Activated CD8-positive, alpha-beta T cell treated with anti-CD3 and anti-CD28 coated beads for 36 hours (primary cell): ENCODE results near the gene NDOR1. TPM values are rescaled to one million over a fixed set of nuclear protein-coding genes. Genes with fewer than 3 reads are reported as not detected.

Experiments used
- ATAC-seq: fragments of 200-7000 bp; cut with Tn5 transposase; one replicate; pipeline ENCODE4 v1.10.0; 2021; ENCODE audit warnings: mild to moderate bottlenecking, moderate library complexity
- CTCF ChIA-PET: fragments of 350-600 bp; sonication (Branson Sonifier 250); formaldehyde crosslinking; loops from one replicate; lab custom pipeline; 2021; ENCODE audit warnings: antibody characterized with exemption; lab: Charles Lee
- POLR2A ChIA-PET: fragments of 350-600 bp; sonication (Branson Sonifier 250); formaldehyde crosslinking; loops from one replicate; lab custom pipeline; 2021; ENCODE audit warnings: antibody characterized with exemption; lab: Charles Lee
- DNase-seq: peaks from one replicate; pipeline ENCODE4 v3.0.0-alpha.2; 2020
- H3K27ac Mint-ChIP-seq: one replicate; pipeline ENCODE4 v1.8.0; 2021; ENCODE audit warnings: mild to moderate bottlenecking, mixed read lengths
- H3K27me3 Mint-ChIP-seq: one replicate; pipeline ENCODE4 v1.8.0; 2021; ENCODE audit warnings: mixed read lengths
- H3K36me3 Mint-ChIP-seq: one replicate; pipeline ENCODE4 v1.8.0; 2021; ENCODE audit warnings: low read depth, mixed read lengths
- H3K4me1 Mint-ChIP-seq: one replicate; pipeline ENCODE4 v1.8.0; 2021; ENCODE audit warnings: low read depth, mixed read lengths
- H3K4me3 Mint-ChIP-seq: one replicate; pipeline ENCODE4 v1.8.0; 2021; ENCODE audit warnings: mild to moderate bottlenecking, moderate library complexity, mixed read lengths
- H3K9me3 Mint-ChIP-seq: one replicate; pipeline ENCODE4 v1.8.0; 2021; ENCODE audit warnings: mixed read lengths
- intact Hi-C: fragments of 100-400 bp; cut with micrococcal nuclease; formaldehyde crosslinking; loops from one replicate; pipeline ENCODE4 v1.10.0; 2022
- total RNA-seq, 2 experiments: library from RNA; stranded (reverse); gene quantifications; one replicate each; pipeline ENCODE4 v1.2.3, GENCODE V29; 2021
- TF ChIP-seq, protein P1 (sequence below): fragments of 200-600 bp; IDR thresholded peaks from one replicate; pipeline ENCODE4 v1.8.0; 2022; ENCODE audit warnings: antibody characterized with exemption, mild to moderate bottlenecking

NDOR1 gene
- total RNA-seq, 2 experiments from 2014 or later, result 29.5 to 30.7 TPM

DNA sequence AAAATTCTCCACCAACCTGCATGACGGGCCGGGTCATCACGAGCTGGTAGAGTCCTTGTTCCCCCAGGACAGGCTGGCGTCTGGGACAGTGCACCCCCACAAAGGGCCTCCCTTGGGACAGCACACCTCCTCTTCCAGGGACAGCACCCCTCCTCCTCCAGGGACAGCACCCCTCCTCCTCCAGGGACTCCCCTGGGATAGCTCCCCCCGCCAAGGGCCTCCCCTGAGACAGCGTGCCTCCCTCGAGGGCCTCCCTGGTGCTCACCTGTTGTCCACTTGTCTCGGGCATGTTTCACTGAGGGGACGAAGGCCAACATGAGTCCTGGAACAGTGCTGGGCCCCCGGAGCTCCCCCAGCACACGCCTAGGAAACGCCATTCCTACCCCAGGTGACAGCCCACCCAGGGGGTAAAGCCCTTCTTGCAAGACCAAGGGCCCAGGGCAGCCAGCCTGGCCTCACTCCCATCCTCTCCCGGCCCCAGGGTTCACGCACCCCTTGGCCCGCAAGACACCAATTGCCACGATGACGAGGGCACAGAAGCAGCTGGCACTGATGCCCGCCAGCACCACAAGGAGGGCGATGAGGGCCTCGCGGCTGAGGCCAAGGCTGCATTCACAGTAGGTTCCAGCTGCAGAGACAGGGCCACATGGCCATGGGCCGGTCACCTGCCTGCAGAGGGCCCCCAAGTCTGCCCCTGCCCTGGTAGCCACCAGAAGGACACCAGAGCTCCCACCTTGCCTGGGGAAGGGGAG is 34.2 kb upstream of the NDOR1 start:
- DNase-seq (no peak), ATAC-seq (no peak)
- ChIA-PET POLR2A (interaction anchor here (0.8 to 2.5 kb wide), 3 partner anchors 10 to 18 kb away, joined by 4 to 7 read pairs (median 6); partner anchors contain the start of gene SSNA1), CTCF (interaction anchor here (1.5 kb wide), 1 partner anchor 65 kb away, joined by 4 read pairs; no protein-coding TSS in a partner anchor)
- Mint-ChIP-seq H3K4me1 (peaks cover 9% of the 10 kb centered on the region), H3K36me3 (no peaks in the 10 kb centered on the region), H3K4me3 (no peak overlapping the region), H3K27ac (no peak overlapping the region), H3K27me3 (peaks cover 20% of the 10 kb centered on the region), H3K9me3 (no peaks in the 10 kb centered on the region)
- intact Hi-C loops, result loop anchor here (10.0 kb wide), 1 partner anchor 47 kb away; no protein-coding TSS in a partner anchor
- TF ChIP-seq, protein P1, sequence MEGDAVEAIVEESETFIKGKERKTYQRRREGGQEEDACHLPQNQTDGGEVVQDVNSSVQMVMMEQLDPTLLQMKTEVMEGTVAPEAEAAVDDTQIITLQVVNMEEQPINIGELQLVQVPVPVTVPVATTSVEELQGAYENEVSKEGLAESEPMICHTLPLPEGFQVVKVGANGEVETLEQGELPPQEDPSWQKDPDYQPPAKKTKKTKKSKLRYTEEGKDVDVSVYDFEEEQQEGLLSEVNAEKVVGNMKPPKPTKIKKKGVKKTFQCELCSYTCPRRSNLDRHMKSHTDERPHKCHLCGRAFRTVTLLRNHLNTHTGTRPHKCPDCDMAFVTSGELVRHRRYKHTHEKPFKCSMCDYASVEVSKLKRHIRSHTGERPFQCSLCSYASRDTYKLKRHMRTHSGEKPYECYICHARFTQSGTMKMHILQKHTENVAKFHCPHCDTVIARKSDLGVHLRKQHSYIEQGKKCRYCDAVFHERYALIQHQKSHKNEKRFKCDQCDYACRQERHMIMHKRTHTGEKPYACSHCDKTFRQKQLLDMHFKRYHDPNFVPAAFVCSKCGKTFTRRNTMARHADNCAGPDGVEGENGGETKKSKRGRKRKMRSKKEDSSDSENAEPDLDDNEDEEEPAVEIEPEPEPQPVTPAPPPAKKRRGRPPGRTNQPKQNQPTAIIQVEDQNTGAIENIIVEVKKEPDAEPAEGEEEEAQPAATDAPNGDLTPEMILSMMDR, result no peak

DNA sequence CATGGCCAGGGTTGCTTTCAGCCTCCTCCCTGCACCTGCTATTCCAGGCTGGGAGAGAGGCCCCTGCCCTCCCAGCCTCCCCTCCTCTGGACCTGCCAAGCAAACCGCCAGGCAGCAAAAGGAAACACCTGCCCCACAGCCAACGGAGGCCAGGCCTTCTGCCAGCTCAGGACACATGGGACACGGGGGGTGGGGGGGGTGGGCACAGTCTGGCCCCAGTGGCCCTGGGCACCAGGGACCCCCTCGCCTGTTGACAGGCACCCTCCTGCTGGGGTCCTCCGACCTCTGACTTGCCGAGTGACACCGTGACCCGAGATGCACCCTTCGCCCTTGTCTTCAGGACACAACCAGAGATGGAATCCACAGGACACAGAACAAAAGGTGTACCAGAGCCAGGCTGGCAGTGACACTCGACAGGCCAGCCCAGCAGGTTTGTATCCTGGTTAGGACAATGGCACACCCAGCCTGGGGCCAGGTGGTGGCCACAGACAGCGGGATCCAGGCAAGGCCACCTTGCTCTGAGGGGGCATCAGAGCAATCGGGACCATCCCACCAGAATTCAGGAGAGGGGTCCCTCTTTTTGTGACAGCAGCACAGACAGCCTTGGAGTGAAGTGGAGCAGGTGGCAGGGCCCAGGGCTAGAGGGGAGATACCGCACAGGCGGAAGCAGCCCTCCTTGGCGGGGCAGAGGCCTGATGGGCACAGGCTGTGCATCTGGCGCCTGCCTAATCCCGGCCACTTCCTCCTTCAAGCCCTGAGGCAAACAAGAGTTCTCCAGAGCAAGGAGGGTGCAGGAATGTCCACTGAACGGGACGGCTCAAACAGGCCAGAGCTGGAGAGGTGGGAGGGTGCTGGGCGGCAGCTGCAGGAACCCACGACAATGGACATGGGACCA is 32.4 kb upstream of the NDOR1 start:
- Mint-ChIP-seq H3K36me3 (no peaks in the 10 kb centered on the region), H3K4me1 (peaks cover 7% of the 10 kb centered on the region), H3K4me3 (no peak overlapping the region), H3K27ac (no peak overlapping the region), H3K27me3 (peaks cover 13% of the 10 kb centered on the region), H3K9me3 (no peaks in the 10 kb centered on the region)
- intact Hi-C loops, result loop anchor here (10.0 kb wide), 1 partner anchor 48 kb away; no protein-coding TSS in a partner anchor
- no peak for ATAC-seq
- ChIA-PET CTCF (no interaction called here), POLR2A (interaction anchor here (0.8 to 3.6 kb wide), 4 partner anchors 12 to 103 kb away, joined by 3 to 11 read pairs (median 6); partner anchors contain the start of genes ANAPC2 and SSNA1)
- no peak for DNase-seq
- TF ChIP-seq, protein P1, result no peak

DNA sequence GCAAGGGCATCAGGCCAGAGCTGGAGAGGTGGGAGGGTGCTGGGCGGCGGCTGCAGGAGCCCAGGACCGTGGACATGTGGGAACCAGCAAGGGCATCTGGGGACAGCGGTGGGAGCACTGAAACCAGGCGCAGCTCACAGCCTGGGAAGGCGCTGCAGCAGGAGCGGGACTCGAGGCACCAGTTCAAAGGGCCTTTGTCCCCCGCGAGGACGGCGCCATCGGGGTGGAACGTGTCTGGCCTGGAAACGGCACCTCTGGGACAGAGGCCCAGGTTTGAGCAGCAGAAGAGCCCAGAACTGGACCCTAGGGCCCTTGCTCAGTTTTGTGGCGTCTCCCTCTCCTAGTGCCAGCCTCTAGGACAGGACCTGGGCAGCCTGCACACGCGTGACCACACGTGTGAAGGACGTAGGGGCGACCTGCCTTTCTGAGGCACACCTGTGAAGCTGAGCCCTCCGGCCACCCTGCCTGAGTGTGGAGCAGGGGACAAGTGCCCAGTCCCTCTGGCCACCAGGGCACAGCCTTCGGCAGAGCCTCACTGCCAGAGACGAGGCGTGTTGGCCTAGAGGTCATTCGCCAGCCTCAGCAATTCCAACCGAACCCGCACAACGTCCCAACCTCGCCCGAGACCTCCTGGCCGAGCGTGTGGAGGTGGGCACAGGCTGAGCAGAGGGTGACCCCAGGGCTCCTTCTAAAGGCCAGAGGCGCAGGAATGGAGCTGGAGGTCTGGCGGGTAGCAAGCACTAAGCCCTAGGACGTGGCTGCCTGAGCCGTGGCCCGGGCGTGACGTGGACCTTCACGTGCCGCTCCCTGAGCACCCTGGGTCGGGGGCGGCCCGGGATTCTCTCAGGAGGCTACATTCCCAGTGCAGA is 31.5 kb upstream of the NDOR1 start:
- intact Hi-C loops, result loop anchor here (10.0 kb wide), 1 partner anchor 49 kb away; no protein-coding TSS in a partner anchor
- DNase-seq (no peak), ATAC-seq (no peak)
- POLR2A ChIA-PET, result interaction anchor here (1.1 to 3.6 kb wide), 4 partner anchors 11 to 17 kb away, joined by 3 to 28 read pairs (median 8); partner anchors contain the start of genes ANAPC2 and SSNA1
- CTCF ChIA-PET, result interaction anchor here (1.3 to 1.5 kb wide), 2 partner anchors 63 to 87 kb away, joined by 3 to 4 read pairs; partner anchors contain the start of gene MAN1B1
- H3K27ac Mint-ChIP-seq, result no peak overlapping the region
- no peak overlapping the region for H3K4me3 Mint-ChIP-seq
- H3K4me1 Mint-ChIP-seq, result peaks cover 5% of the 10 kb centered on the region
- TF ChIP-seq, protein P1, result no peak
- H3K9me3 Mint-ChIP-seq, result no peaks in the 10 kb centered on the region
- no peaks in the 10 kb centered on the region for H3K36me3 Mint-ChIP-seq
- peaks cover 10% of the 10 kb centered on the region for H3K27me3 Mint-ChIP-seq

DNA sequence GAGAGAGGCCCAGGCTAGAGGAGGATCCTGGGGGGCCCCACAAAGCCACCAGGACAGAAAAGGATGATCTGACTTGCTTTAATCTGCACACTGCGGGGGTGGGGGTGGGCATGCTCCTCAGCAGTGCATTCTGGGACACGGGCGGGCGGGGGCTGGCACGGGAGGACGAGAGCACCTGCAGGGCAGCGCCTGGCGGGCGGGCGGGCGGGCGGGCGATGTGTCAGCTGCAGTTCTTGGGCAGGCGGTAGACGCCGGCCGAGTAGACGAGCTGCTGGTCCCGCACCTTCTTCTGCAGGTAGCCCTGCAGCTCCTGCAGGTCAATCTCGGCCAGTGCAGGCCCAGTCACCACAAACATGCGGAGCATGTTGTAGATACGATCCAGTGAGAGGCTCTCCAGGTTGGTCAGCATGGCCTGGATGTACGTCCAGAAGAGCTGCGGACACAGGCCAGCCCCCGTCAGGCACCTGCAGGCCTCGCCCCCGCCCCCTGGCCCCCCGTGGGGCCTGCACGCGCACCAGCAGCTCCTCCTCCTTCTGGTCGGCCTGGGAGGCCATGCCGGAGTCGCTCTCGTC is 30.7 kb upstream of the NDOR1 start:
- POLR2A ChIA-PET, result interaction anchor here (0.8 to 3.6 kb wide), 5 partner anchors 10 to 46 kb away, joined by 3 to 28 read pairs (median 3); partner anchors contain the start of genes ANAPC2 and SSNA1
- no peak overlapping the region for H3K4me3 Mint-ChIP-seq
- H3K27ac Mint-ChIP-seq, result no peak overlapping the region
- peak; percentile 57 for ATAC-seq
- TF ChIP-seq, protein P1, result no peak
- H3K9me3 Mint-ChIP-seq, result no peaks in the 10 kb centered on the region
- intact Hi-C loops, result loop anchor here (10.0 kb wide), 1 partner anchor 50 kb away; no protein-coding TSS in a partner anchor
- DNase-seq, result peak; percentile 78
- no peaks in the 10 kb centered on the region for H3K36me3 Mint-ChIP-seq
- peaks cover 10% of the 10 kb centered on the region for H3K27me3 Mint-ChIP-seq
- CTCF ChIA-PET, result interaction anchor here (1.0 to 2.0 kb wide), 5 partner anchors 53 to 88 kb away, joined by 3 to 6 read pairs (median 4); partner anchors contain the start of gene MAN1B1
- peaks cover 5% of the 10 kb centered on the region for H3K4me1 Mint-ChIP-seq
